Measurements from ENCODE around the gene LIMK1. TPM values are rescaled to one million over a fixed set of nuclear protein-coding genes. Genes with fewer than 3 reads are reported as not detected.

LIMK1 gene
- total and polyA plus RNA-seq, 2 experiments from 2014 or later, result 13.0 to 96.5 TPM

DNA sequence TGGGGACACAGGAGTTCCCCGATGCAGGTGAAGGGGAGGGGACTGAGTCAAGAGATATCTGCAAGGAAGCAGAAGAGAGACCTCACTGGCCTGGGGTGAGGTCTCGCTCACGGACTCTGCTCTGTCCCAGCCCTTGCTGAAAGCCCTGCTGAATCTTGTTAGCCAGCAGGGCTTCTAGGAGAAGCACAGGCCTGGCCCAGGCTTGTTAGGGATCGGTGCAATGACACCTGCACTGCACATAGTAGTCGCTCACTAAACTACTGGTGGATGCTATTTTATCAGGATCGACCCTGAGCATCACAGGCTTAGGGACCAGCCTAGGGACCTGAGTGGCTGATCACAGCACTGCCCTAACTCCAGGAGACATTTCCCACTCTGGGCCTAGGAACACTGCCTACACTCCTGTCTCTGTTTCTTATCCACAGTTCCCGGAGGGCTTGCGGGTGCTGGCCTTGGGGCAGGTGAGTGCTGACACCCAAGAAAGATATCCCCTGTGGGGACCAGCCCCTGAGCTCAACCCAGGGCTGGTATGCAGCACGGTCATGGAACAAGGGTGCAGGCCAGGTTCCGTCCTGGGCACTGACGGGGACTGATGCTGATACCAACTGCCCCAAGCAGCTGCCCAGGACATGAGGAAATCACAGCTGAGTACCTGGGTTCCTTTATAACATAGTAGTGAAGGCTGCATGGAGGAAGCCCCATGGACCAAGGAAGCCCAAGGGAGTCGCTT, 42.6 kb upstream of the LIMK1 start:
- H3K4me1 Mint-ChIP-seq, result peaks cover 33% of the 10 kb centered on the region; the same call in 2 of the 3 replicates
- H3K36me3 Mint-ChIP-seq (ENCODE audit: low read depth), result no peaks in the 10 kb centered on the region
- TF ChIP-seq, protein P1, sequence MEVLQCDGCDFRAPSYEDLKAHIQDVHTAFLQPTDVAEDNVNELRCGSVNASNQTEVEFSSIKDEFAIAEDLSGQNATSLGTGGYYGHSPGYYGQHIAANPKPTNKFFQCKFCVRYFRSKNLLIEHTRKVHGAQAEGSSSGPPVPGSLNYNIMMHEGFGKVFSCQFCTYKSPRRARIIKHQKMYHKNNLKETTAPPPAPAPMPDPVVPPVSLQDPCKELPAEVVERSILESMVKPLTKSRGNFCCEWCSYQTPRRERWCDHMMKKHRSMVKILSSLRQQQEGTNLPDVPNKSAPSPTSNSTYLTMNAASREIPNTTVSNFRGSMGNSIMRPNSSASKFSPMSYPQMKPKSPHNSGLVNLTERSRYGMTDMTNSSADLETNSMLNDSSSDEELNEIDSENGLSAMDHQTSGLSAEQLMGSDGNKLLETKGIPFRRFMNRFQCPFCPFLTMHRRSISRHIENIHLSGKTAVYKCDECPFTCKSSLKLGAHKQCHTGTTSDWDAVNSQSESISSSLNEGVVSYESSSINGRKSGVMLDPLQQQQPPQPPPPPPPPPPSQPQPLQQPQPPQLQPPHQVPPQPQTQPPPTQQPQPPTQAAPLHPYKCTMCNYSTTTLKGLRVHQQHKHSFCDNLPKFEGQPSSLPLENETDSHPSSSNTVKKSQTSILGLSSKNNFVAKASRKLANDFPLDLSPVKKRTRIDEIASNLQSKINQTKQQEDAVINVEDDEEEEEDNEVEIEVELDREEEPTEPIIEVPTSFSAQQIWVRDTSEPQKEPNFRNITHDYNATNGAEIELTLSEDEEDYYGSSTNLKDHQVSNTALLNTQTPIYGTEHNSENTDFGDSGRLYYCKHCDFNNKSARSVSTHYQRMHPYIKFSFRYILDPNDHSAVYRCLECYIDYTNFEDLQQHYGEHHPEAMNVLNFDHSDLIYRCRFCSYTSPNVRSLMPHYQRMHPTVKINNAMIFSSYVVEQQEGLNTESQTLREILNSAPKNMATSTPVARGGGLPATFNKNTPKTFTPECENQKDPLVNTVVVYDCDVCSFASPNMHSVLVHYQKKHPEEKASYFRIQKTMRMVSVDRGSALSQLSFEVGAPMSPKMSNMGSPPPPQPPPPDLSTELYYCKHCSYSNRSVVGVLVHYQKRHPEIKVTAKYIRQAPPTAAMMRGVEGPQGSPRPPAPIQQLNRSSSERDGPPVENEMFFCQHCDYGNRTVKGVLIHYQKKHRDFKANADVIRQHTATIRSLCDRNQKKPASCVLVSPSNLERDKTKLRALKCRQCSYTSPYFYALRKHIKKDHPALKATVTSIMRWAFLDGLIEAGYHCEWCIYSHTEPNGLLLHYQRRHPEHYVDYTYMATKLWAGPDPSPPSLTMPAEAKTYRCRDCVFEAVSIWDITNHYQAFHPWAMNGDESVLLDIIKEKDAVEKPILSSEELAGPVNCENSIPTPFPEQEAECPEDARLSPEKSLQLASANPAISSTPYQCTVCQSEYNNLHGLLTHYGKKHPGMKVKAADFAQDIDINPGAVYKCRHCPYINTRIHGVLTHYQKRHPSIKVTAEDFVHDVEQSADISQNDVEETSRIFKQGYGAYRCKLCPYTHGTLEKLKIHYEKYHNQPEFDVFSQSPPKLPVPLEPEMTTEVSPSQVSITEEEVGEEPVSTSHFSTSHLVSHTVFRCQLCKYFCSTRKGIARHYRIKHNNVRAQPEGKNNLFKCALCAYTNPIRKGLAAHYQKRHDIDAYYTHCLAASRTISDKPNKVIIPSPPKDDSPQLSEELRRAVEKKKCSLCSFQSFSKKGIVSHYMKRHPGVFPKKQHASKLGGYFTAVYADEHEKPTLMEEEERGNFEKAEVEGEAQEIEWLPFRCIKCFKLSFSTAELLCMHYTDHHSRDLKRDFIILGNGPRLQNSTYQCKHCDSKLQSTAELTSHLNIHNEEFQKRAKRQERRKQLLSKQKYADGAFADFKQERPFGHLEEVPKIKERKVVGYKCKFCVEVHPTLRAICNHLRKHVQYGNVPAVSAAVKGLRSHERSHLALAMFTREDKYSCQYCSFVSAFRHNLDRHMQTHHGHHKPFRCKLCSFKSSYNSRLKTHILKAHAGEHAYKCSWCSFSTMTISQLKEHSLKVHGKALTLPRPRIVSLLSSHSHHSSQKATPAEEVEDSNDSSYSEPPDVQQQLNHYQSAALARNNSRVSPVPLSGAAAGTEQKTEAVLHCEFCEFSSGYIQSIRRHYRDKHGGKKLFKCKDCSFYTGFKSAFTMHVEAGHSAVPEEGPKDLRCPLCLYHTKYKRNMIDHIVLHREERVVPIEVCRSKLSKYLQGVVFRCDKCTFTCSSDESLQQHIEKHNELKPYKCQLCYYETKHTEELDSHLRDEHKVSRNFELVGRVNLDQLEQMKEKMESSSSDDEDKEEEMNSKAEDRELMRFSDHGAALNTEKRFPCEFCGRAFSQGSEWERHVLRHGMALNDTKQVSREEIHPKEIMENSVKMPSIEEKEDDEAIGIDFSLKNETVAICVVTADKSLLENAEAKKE (CRISPR knock-in tag; IDR thresholded peaks at IDR 0.05), result no peak
- TF ChIP-seq ZNF331 (CRISPR knock-in tag; IDR thresholded peaks at IDR 0.05; ENCODE audit: low read depth) (no peak), CREB1 (CRISPR knock-in tag; IDR thresholded peaks at IDR 0.05; ENCODE audit: low read depth) (no peak), JUNB (IDR thresholded peaks at IDR 0.05; ENCODE audit: unreplicated experiment) (no peak), NANOG (IDR thresholded peaks at IDR 0.05; ENCODE audit: borderline replicate concordance) (no peak), ZNF114 (CRISPR knock-in tag; IDR thresholded peaks at IDR 0.05) (no peak), STAT1 (IDR thresholded peaks at IDR 0.05; ENCODE audit: unreplicated experiment) (no peak), POLR2AphosphoS5 (IDR thresholded peaks at IDR 0.05; ENCODE audit: low read depth) (no peak)
- TF ChIP-seq, protein P2, sequence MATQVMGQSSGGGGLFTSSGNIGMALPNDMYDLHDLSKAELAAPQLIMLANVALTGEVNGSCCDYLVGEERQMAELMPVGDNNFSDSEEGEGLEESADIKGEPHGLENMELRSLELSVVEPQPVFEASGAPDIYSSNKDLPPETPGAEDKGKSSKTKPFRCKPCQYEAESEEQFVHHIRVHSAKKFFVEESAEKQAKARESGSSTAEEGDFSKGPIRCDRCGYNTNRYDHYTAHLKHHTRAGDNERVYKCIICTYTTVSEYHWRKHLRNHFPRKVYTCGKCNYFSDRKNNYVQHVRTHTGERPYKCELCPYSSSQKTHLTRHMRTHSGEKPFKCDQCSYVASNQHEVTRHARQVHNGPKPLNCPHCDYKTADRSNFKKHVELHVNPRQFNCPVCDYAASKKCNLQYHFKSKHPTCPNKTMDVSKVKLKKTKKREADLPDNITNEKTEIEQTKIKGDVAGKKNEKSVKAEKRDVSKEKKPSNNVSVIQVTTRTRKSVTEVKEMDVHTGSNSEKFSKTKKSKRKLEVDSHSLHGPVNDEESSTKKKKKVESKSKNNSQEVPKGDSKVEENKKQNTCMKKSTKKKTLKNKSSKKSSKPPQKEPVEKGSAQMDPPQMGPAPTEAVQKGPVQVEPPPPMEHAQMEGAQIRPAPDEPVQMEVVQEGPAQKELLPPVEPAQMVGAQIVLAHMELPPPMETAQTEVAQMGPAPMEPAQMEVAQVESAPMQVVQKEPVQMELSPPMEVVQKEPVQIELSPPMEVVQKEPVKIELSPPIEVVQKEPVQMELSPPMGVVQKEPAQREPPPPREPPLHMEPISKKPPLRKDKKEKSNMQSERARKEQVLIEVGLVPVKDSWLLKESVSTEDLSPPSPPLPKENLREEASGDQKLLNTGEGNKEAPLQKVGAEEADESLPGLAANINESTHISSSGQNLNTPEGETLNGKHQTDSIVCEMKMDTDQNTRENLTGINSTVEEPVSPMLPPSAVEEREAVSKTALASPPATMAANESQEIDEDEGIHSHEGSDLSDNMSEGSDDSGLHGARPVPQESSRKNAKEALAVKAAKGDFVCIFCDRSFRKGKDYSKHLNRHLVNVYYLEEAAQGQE (IDR thresholded peaks at IDR 0.05; ENCODE audit: unreplicated experiment), result no peak
- no peaks in the 10 kb centered on the region for H4K20me1 ChIP-seq (replicated peaks; ENCODE audit: insufficient read depth)
- no peaks in the 10 kb centered on the region for H3K27me3 ChIP-seq (ENCODE audit: insufficient read depth)
- no peaks in the 10 kb centered on the region for H3F3A ChIP-seq (replicated peaks; ENCODE audit: low read depth)
- no peak overlapping the region for H3K4me2 ChIP-seq
- no peak overlapping the region for H2AFZ ChIP-seq
- H3K4me3 ChIP-seq, result no peak overlapping the region
- no peaks in the 10 kb centered on the region for H3K9me3 Mint-ChIP-seq
- H3K36me3 ChIP-seq (ENCODE audit: insufficient read depth), result no peaks in the 10 kb centered on the region
- ATAC-seq (no peak), DNase-seq (ENCODE audit: low spot score) (no peak)
- no peak overlapping the region for H3K27ac Mint-ChIP-seq
- no peak overlapping the region for H3K27ac ChIP-seq (ENCODE audit: low read depth)
- H3K27me3 Mint-ChIP-seq (ENCODE audit: insufficient read depth, low read depth, poor library complexity), result peaks cover 15% of the 10 kb centered on the region
- H3K9me2 ChIP-seq (ENCODE audit: insufficient read depth), result no peaks in the 10 kb centered on the region
- peaks cover 4% of the 10 kb centered on the region; the same call in 1 of the 2 replicates for H3K4me1 ChIP-seq (ENCODE audit: insufficient read depth)
- no peaks in the 10 kb centered on the region for H3K79me2 ChIP-seq (replicated peaks; ENCODE audit: insufficient read depth)
- H3K4me3 Mint-ChIP-seq, result no peak overlapping the region
